GM21619 (cell line): ENCODE data around the gene TINAGL1.
"Not testable (repeated sequence)": the region's sequence is repeated elsewhere in the genome, so short reads cannot be mapped to it uniquely, and the experiment has no call there.

ENCODE experiments used
- ATAC-seq: cut with Tn5 transposase; IDR thresholded peaks from one replicate; pipeline ENCODE4 v1.9.1; 2021; ENCODE audit not compliant: unreplicated experiment

Gene TINAGL1

GRCh38 chr1:31583995-31584868 lies 7.9 kb downstream of the TINAGL1 start:
- no peak for ATAC-seq

- ATAC-seq = no peak
These were observed 8.8 kb downstream of the TINAGL1 start for GRCh38 chr1:31584869-31585735.

- ATAC-seq = no peak
These were observed 9.5 kb downstream of the TINAGL1 start for GRCh38 chr1:31585736-31586365.

- ATAC-seq = no peak
These were observed 10.3 kb downstream of the TINAGL1 start for GRCh38 chr1:31586376-31587327.

GRCh38 chr1:31587328-31587699 lies 11.0 kb downstream of the TINAGL1 start:
- ATAC-seq = not testable (repeated sequence)

GRCh38 chr1:31587720-31588423 lies 11.6 kb downstream of the TINAGL1 start:
- no peak for ATAC-seq

- no peak for ATAC-seq
These were observed 12.6 kb downstream of the TINAGL1 start for GRCh38 chr1:31588751-31589515.

- no peak for ATAC-seq
These were observed 15.2 kb downstream of the TINAGL1 start for GRCh38 chr1:31591425-31592093.

- no peak for ATAC-seq
These were observed 15.8 kb downstream of the TINAGL1 start for GRCh38 chr1:31592132-31592531.

GRCh38 chr1:31593136-31593665 lies 16.9 kb downstream of the TINAGL1 start:
- ATAC-seq = no peak

GRCh38 chr1:31593770-31594632 lies 17.7 kb downstream of the TINAGL1 start:
- peak; percentile 51 for ATAC-seq

GRCh38 chr1:31595836-31596736 lies 19.8 kb downstream of the TINAGL1 start:
- no peak for ATAC-seq

- no peak for ATAC-seq
These were observed 20.4 kb downstream of the TINAGL1 start for GRCh38 chr1:31596737-31597097.

- ATAC-seq = no peak
These were observed 22.7 kb downstream of the TINAGL1 start for GRCh38 chr1:31598980-31599379.

GRCh38 chr1:31600641-31601040 lies 24.3 kb downstream of the TINAGL1 start:
- ATAC-seq = no peak

- no peak for ATAC-seq
These were observed 25.8 kb downstream of the TINAGL1 start for GRCh38 chr1:31602081-31602480.
